ENCODE results near the gene JAKMIP2. TPM values are rescaled to one million over a fixed set of nuclear protein-coding genes. Genes with fewer than 3 reads are reported as not detected.

JAKMIP2 gene
- total RNA-seq, 1 experiment from 2014 or later: not detected

DNA sequence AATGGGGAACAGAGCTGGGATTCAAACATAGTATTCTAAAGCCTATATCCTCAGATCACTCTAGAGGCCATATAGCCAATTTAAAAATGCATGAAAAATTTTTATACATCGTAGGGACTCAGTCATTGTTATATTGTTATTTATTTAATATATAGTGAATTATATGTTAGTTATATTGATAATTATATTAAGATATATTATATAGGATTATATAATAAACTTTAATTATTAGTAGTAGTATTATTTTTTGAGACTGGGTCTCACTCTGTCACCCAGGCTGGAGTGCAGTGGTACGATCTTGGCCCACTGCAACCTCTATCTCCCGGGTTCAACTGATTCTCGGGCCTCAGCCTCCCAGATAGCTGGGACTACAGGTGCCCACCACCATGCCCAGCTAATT, 206.9 kb downstream of the JAKMIP2 start:
- Histone ChIP-seq H3K4me1 (ENCODE audit: control insufficient read depth in 1 of 2, insufficient read depth in 2 of 2, low read length in 2 of 2) (no peaks in the 10 kb centered on the region), H3K9me3 (ENCODE audit: control insufficient read depth in 1 of 2, insufficient read depth in 1 of 2, low read depth in 1 of 2, low read length in 2 of 2) (no peaks in the 10 kb centered on the region), H3K9me2 (ENCODE audit: insufficient read depth) (no peaks in the 10 kb centered on the region), H3K27me3 (ENCODE audit: insufficient read depth, low read length) (no peaks in the 10 kb centered on the region), H3K79me2 (ENCODE audit: insufficient read depth, low read length) (no peaks in the 10 kb centered on the region), H3K36me3 (ENCODE audit: control insufficient read depth in 1 of 2, insufficient read depth in 2 of 2, low read length in 2 of 2) (no peaks in the 10 kb centered on the region), H3K4me2 (ENCODE audit: low read length) (no peak overlapping the region), H3K27ac (ENCODE audit: low read depth, low read length) (no peak overlapping the region), H2AFZ (ENCODE audit: low read depth, low read length, poor library complexity, severe bottlenecking) (no peak overlapping the region), H4K20me1 (ENCODE audit: insufficient read depth) (no peaks in the 10 kb centered on the region), H3K9ac (ENCODE audit: low read length) (no peak overlapping the region), H3K4me3 (replicated peaks in 1 of 2; ENCODE audit: low read depth in 1 of 2, low read length in 2 of 2) (no peak overlapping the region)
- DNase-seq (ENCODE audit: low read depth, low spot score) (no peak), ATAC-seq (no peak)
- POLR2A ChIA-PET: no interaction called here
- RAD21 ChIA-PET (ENCODE audit: low non-redundant PET in 1 of 2, low total read pairs in 2 of 2, uncharacterized antibody in 2 of 2, unreplicated experiment in 2 of 2): no interaction called here
- BruUV-seq (replicated peaks): no TSS peak
- CTCF ChIA-PET: interaction anchor here (3.3 to 4.0 kb wide), 3 partner anchors 109 to 247 kb away, joined by 18 to 49 read pairs (median 45); no protein-coding TSS in a partner anchor
- TF ChIP-seq SRF (IDR thresholded peaks at IDR 0.05; ENCODE audit: low read depth) (no peak), SIN3A (IDR thresholded peaks at IDR 0.05; ENCODE audit: low read depth) (no peak), JUND (IDR thresholded peaks at IDR 0.05) (no peak), CBX3 (IDR thresholded peaks at IDR 0.05; ENCODE audit: low read depth) (no peak), EZH2phosphoT487 (IDR thresholded peaks at IDR 0.05; ENCODE audit: borderline replicate concordance) (no peak), ZFX (IDR thresholded peaks at IDR 0.05) (no peak), EZH2 (IDR thresholded peaks at IDR 0.05) (no peak), RAD21 (IDR thresholded peaks at IDR 0.05; ENCODE audit: low read depth) (no peak), POLR2A (IDR thresholded peaks at IDR 0.05; ENCODE audit: borderline replicate concordance, extremely low read depth, insufficient read depth, insufficient read length) (no peak), ELF1 (IDR thresholded peaks at IDR 0.05; ENCODE audit: borderline replicate concordance, low read depth) (no peak), YY1 (IDR thresholded peaks at IDR 0.05; ENCODE audit: extremely low read depth, insufficient replicate concordance, low read depth, low read length) (no peak), FOSL1 (IDR thresholded peaks at IDR 0.05; ENCODE audit: low read depth) (no peak), ZNF274 (IDR thresholded peaks at IDR 0.05; ENCODE audit: low read depth, low read length) (no peak), TCF7L2 (IDR thresholded peaks at IDR 0.05; ENCODE audit: borderline replicate concordance, extremely low read depth, insufficient read depth, insufficient read length) (no peak), SP1 (IDR thresholded peaks at IDR 0.05; ENCODE audit: low read depth) (no peak)
- TF ChIP-seq, protein P1, sequence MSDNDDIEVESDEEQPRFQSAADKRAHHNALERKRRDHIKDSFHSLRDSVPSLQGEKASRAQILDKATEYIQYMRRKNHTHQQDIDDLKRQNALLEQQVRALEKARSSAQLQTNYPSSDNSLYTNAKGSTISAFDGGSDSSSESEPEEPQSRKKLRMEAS (IDR thresholded peaks at IDR 0.05): no peak
- TF ChIP-seq, protein P2, sequence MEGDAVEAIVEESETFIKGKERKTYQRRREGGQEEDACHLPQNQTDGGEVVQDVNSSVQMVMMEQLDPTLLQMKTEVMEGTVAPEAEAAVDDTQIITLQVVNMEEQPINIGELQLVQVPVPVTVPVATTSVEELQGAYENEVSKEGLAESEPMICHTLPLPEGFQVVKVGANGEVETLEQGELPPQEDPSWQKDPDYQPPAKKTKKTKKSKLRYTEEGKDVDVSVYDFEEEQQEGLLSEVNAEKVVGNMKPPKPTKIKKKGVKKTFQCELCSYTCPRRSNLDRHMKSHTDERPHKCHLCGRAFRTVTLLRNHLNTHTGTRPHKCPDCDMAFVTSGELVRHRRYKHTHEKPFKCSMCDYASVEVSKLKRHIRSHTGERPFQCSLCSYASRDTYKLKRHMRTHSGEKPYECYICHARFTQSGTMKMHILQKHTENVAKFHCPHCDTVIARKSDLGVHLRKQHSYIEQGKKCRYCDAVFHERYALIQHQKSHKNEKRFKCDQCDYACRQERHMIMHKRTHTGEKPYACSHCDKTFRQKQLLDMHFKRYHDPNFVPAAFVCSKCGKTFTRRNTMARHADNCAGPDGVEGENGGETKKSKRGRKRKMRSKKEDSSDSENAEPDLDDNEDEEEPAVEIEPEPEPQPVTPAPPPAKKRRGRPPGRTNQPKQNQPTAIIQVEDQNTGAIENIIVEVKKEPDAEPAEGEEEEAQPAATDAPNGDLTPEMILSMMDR (IDR thresholded peaks at IDR 0.05 in 2 of 3, conservative IDR thresholded peaks at IDR 0.05 in 1 of 3; ENCODE audit: borderline replicate concordance in 1 of 3, insufficient read depth in 1 of 3, low read depth in 2 of 3, low read length in 2 of 3): no peak
- TF ChIP-seq, protein P3, sequence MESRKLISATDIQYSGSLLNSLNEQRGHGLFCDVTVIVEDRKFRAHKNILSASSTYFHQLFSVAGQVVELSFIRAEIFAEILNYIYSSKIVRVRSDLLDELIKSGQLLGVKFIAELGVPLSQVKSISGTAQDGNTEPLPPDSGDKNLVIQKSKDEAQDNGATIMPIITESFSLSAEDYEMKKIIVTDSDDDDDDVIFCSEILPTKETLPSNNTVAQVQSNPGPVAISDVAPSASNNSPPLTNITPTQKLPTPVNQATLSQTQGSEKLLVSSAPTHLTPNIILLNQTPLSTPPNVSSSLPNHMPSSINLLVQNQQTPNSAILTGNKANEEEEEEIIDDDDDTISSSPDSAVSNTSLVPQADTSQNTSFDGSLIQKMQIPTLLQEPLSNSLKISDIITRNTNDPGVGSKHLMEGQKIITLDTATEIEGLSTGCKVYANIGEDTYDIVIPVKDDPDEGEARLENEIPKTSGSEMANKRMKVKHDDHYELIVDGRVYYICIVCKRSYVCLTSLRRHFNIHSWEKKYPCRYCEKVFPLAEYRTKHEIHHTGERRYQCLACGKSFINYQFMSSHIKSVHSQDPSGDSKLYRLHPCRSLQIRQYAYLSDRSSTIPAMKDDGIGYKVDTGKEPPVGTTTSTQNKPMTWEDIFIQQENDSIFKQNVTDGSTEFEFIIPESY (IDR thresholded peaks at IDR 0.05; ENCODE audit: extremely low read depth, insufficient replicate concordance, low read length): no peak
- TF ChIP-seq, protein P4, sequence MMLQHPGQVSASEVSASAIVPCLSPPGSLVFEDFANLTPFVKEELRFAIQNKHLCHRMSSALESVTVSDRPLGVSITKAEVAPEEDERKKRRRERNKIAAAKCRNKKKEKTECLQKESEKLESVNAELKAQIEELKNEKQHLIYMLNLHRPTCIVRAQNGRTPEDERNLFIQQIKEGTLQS (IDR thresholded peaks at IDR 0.05): no peak
- TF ChIP-seq, protein P5, sequence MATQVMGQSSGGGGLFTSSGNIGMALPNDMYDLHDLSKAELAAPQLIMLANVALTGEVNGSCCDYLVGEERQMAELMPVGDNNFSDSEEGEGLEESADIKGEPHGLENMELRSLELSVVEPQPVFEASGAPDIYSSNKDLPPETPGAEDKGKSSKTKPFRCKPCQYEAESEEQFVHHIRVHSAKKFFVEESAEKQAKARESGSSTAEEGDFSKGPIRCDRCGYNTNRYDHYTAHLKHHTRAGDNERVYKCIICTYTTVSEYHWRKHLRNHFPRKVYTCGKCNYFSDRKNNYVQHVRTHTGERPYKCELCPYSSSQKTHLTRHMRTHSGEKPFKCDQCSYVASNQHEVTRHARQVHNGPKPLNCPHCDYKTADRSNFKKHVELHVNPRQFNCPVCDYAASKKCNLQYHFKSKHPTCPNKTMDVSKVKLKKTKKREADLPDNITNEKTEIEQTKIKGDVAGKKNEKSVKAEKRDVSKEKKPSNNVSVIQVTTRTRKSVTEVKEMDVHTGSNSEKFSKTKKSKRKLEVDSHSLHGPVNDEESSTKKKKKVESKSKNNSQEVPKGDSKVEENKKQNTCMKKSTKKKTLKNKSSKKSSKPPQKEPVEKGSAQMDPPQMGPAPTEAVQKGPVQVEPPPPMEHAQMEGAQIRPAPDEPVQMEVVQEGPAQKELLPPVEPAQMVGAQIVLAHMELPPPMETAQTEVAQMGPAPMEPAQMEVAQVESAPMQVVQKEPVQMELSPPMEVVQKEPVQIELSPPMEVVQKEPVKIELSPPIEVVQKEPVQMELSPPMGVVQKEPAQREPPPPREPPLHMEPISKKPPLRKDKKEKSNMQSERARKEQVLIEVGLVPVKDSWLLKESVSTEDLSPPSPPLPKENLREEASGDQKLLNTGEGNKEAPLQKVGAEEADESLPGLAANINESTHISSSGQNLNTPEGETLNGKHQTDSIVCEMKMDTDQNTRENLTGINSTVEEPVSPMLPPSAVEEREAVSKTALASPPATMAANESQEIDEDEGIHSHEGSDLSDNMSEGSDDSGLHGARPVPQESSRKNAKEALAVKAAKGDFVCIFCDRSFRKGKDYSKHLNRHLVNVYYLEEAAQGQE (IDR thresholded peaks at IDR 0.05; ENCODE audit: low read depth): no peak
- intact Hi-C loops (cut with micrococcal nuclease): loop anchor here (5.0 kb wide), 2 partner anchors 478 to 1043 kb away; no protein-coding TSS in a partner anchor

Data from HCT116 (cell line).